Measurements from ENCODE around the gene MAP3K21. TPM values are rescaled to one million over a fixed set of nuclear protein-coding genes. Genes with fewer than 3 reads are reported as not detected.

Gene MAP3K21
- total RNA-seq, 1 donor from 2014 or later: 4.1 TPM

DNA sequence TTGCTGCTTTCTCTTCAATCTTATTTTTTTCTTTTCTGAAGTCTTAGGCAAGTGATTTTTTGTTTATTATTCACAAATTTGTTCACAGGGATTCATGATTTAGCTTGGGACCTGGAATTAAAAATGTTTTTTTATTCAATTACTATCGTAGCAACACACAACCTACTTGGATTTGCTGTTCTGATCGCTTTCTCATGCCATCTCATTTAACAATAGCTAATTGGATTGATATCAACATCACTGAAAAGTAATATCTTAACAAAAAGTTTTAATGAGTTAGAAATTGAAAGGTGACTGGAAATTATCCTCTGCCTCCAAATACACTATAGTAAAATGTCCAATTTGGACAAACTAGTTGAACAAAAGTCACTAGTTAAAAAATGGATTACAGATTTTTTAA, 32.4 kb downstream of the MAP3K21 start:
- no peak for DNase-seq

DNA sequence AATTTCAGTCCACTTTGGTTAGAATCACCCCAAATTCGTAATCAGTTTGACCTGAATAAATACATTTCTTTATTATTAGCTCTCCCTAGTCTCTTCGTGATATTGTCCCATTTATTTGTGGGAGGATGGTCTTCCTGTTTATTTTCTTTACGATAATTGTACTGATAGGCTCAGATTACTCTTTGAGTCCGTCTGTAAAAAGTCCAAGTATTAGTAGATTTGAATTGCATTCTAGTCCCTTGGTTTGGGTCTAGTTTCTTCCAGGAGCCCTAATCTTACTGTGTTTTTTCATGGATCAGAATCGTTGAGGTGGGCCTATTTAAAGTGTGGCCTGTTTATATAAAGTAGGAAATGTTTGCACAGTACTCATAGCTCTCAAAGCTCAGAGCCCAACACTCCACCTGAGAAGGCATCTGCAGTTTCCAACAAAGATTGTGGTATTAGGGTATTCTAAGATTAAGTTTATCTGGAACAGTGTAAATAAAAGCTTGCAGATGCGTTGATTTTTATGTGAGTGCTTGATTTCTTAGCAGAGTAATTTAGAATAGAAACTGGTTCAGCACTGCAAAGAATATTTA, 33.1 kb downstream of the MAP3K21 start:
- DNase-seq: no peak

DNA sequence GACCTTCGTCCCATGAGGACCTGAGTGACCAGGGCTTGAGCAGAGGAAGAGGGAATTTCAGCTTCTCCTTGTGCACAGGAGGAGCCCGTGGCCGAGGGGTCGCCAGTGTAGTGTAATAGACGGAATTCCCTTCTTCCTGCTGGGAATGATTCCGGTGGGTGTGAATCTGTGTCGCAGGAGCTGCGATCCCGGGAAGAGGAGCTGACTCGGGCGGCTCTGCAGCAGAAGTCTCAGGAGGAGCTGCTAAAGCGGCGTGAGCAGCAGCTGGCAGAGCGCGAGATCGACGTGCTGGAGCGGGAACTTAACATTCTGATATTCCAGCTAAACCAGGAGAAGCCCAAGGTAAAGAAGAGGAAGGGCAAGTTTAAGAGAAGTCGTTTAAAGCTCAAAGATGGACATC, 34.4 kb downstream of the MAP3K21 start:
- DNase-seq: no peak

DNA sequence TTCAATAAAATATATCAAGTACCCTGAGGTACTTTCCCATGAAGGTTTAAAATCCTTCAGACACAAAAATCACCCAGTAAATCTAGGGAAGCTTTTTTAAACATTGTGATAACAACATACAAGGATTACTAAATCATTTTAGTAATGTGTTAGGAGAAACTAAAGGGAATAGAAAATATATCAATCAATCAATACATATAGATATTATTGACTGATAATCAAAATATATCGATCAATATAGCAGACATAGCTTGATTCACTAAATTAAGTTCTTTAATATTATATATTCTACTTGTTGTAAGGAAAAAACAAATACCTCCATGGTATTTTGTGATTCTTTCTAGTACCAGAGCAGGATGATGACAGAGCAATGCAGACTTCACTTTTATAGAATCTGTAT, 35.2 kb downstream of the MAP3K21 start:
- no peak for DNase-seq

DNA sequence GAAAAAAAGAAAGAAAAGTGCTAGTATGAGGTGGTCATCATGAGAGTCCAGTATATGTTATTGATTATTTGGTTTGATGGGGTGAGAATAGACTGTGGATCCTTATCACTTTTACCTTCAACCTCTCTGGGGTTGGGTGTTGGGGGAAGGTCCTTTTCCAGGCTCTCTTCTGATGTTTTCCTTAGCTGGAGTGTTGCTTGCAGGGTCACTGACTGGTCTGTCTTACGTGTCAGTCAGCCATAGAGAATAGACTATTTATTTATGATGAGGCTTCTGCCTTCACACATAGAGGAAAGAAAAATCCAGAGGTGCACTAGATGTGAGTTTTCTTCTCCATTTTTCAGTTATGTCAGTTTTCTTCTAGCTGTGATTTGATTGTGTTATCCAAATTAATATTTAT, 36.5 kb downstream of the MAP3K21 start:
- no peak for DNase-seq

DNA sequence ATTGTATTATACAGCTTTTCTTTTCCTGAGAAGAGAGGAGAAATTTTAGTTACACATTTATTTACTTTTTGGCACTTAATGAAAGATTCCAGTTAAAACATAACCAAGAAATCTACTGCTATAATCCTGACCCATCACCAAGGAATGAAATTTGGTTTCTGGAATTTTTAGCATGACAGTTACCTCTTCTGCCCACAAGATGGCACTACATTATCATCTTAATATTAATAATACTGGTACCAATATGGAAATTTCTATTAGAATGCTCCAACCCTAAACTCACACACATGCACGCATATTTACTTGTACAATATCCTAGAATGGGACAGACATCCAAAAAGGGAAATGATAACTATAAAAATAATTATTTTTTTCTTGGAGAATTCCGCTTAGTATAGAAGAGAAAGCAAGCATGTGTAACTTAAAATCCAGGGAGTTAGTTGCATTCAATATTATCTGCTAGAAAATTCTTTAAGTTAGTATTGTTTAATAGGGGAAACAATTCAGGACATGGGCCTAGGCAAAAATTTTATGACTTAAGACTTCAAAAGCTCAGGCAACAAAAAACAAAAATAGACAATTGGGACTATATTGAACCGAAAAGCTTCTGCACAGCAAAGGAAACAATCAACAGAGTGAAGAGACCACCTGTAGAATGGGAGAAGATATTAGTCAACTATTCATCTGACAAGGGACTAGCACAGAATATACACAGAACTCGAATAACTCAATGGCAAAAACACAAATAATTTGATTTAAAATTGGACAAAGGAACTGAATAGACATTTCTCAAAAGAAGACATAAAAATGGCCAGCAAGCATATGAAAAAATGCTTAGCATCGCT, 37.4 kb downstream of the MAP3K21 start:
- no peak for DNase-seq

DNA sequence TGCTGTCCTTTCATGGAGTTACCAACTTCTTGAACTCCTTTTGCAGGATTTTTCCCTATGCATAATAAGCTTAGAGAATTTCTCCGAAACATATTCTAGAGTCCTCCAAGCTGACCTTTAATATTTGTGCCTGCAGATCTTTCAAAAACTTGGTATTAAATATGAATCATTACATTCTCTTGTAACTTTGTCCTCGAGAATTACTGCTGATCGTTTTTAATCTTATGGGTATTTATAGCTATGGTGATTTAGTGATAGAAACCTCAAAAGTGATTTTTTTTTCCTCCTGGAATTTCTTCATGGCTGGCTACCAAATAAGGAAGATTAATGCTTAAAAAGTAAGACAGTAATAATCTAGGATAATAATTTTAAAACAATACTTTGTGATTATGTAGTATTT, 39.1 kb downstream of the MAP3K21 start:
- DNase-seq: no peak

DNA sequence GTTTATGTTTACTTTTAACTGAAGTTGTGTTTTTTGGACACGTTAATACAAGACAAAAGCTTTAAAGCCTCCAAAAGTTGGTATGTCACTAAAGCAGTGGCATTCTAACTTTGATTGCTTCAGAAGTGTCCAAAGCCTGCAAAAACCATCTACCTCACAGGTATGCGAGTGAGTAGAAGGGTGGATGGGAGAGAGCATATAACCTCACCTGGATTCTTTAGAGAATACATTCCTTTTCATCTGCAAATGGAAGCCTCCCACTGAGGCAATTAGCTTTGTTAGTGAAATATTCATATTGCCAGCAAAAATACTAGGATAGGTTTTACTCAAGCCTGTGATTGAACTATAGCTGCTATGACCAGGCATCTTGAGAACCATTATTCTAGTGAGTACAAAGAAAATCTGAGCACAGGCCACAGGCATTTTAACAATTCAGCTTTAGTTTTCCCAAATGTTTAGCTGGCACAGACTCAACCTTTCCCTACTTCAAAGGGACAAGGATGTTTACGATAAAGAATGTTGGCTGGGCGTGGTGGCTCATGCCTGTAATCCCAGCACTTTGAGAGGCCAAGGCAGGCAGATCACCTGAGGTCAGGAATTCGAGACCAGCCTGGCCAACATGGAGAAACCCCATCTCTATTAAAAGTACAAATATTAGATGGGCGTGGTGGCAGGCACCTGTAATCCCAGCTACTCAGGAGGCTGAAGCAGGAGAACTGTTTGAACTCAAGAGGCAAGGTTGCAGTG, 39.7 kb downstream of the MAP3K21 start:
- no peak for DNase-seq

DNA sequence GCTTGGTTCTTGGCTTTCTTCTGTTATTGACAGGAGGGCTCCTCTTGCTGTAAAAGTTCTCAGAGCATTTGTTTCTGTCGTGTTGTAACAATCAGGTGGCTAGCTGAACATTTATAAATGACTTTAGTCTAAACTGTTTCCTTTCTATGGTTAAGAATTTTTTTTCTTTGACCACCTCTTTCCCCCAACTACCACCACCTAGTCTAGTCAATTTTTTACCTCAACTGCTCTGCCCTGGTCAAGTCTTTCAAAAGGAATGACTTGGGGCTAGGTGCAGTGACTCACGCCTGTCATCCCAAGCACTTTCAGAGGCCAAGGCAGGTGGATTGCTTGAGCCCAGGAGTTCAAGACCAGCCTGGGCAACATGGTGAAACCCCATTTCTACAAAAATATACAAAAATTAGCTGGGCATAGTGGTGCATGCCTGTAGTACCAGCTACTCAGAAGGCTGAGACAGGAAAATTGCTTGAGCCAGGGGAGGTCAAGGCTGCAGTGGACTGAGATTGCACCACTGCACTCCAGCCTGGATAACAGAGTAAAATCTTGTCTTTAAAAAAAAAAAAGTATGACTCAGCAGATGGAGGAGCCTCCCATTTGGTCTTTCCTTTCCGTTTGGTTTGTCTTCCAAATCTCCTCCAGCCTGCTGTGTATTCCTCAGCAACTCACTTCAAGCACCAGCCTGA, 40.7 kb downstream of the MAP3K21 start:
- DNase-seq: no peak

DNA sequence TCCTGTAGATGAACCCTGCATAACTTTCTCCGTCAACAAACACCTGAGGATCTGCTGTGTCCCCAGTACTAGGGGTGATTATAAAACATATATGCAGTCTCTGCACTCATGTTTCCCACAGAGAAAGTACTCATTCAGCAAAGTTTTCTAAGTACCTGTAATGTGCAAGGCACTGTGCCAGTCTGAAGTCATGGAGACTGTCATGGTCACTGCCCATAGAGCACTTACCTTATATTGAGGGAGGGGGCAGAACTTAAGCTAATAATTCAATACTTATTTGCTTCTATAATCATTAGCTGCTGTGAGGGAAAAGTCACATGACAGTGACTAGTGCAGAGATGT, 41.2 kb downstream of the MAP3K21 start:
- no peak for DNase-seq

DNA sequence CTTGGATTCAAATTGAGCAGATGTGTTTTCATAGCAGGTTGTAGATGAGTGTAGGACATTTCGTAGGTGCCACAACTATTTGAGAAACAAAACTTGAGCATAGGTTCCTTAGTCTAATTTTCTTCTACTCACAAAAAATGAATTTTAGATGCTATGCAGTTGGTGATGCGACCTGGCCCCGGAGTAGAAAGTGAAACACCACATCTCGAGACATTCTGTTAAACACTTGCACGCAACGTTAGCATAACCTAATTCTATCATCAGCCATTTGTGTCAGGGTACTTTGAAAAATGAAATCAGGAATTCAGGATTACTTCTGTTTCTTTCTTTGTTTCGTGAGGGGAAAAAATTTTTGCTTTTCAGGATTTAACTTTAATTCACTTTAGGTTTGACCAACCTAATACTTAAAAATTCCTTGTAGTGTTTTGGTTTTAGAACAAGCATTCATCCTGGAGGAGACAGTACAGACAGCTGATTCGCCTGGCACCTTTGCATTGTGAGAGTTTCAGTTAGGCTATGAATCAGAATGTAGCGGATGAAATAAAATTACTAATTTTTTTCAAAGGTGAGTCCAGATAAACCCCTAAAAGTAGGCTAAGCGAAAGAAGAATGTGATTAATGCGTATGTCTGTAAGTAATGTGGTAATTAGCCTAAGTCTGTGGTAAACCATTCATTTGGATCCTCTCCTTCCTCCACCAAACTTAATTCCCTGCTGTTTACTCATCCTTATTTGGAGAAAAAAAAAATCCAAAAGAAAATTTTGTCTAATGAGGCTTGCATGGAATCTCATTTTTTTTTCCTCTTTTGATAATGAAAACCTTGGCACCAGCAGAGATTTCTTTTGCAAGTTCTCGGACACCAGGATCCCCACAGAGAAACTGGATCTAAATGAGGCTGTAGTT, 44.9 kb downstream of the MAP3K21 start:
- no peak for DNase-seq

DNA sequence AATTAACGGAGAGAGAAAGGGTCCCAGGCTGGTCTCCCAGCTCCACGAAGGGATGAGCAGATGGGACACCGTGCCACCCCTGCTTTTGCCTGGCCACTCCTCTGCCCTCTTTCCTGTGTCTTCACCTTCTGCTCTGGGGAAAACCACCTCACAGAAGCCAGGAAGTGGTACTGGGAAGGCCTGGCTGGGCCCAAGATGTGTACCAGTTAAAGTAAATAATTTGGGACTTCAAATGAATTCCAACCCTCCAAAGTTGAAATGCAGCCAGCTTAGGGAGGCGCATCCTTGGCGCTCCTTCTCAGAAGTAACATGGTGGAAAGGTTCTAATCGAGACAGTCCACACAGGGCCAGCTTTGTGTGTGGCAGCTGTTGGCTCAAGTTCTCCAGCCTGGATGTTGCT, 45.7 kb downstream of the MAP3K21 start:
- DNase-seq: no peak

DNA sequence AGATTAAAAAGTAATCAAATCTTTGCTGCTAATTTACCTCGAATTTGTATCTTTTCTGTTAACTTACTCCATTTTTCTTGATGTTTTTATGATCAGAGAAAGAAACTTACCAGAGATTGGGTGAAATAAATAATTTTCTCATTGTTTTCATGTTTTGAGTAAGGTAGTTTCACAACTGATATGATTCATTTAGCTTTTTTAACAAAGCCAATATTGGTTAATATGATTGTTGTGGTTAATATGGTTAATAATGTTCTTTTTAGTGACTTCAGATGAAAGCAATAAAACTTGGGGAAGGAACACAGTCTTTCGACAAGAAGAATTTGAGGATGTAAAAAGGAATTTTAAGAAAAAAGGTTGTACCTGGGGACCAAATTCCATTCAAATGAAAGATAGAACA, 48.1 kb downstream of the MAP3K21 start:
- no peak for DNase-seq

DNA sequence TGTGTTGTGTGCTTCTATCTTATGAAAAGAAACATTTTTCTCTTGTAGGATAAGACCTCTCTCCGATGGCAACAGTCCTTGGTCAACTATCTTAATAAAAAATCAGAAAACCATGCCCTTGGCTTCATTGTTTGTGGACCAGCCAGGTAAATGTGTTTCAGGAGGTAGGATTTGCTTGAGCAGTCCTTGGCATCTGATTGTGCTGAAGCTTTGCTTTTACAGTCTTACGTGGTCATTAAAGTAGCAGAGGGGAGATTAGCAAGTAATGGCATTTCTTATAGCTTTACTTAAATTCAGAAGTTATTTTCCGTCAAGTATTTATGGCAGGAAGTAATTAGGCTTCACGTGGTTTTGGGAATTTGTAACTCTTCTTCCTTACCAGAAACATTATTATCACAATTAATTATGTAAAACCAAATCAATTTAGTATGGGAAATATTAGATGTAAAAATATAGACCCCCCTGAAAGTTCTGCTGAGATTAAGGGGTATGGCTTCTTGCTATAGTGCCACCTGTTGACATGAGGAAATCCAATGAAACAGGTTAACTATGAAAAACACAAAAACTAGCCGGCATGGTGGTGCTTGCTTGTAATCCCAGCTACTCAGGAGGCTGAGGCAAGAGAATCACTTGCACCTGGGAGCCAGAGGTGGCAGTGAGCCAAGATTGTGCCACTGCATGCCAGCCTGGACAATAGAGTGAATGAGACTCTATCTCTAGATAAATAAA, 49.0 kb downstream of the MAP3K21 start:
- DNase-seq: no peak

DNA sequence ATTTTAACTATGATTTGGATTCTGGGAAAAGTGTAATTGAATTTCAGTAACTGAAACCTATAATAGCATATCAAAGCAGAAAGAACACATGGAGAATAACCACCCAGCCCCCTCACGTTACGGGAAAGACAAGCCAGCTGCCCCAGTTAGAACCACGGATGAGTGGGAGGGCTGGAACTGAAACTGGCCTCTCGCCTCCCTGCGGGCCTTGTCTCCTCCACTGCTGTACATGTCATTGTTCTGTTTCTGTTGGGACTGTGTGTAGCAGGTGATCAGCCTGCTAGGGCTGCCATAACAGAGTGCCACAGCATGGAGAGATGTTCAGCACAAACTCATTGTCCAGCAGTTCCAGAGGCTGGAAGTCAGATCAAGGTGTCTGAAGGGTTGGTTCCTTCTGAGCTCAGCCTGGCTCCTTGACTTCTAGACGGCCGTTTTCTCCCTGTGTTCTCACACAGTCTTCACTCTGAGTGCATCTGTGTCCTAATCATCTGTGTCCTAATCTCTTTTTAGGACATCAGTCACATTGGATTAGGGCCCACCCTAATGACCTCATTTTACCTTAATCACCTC, 52.4 kb downstream of the MAP3K21 start:
- no peak for DNase-seq

DNA sequence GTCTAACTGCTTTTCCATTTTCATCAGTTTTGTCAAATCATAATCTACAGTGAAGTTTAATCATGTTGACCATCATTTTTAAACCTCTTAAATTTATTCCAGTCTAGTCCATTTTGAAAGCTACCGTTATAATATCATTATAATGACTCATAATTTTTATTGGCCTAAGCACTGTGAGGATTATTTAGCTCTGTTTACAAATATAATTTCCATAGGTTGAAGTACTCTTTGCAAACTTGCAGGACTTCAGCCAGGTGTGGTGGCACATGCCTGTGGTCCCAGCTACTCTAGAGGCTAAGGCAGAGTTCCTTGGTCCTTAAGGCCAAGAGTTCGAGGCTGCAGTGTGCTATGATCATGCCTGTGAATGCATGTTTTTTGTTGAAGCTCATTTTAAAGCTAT, 54.3 kb downstream of the MAP3K21 start:
- DNase-seq: no peak

DNA sequence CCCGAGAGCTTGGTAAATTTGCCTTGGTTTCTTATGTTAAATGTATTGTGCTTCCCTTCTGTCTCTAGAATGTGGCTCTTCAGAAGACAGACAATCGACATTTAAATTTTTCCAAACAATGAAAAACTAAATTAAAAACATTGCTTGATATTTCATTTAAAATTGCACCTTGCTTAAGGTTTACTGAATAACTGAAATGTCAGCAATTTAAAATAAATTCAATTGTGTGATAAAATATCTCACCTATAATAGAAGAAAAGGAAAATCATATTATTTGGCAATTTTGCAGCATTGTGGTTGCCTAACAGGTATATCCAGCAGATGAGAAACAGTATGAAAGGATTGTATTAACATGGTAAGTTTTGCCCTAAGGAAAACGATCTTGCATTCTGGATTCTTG, 56.5 kb downstream of the MAP3K21 start:
- no peak for DNase-seq

DNA sequence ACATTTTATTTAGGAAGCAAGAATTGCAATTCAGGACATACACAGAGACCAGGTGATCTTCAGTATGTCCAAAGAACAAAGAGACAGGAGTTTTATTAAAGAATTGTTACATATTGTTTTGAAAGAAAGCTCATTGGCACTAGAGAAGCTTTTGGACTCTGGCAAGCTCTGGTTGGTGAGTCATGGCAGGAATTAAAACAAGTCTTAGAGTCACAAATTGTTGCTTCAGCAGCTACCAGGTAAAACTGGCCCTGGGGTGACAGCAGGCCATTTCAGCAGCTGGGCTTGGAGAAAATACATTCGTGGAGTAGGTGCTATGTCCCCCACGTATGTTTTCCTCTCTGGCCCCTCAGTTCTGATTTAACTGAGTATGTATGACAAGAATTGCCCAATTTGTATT, 58.8 kb downstream of the MAP3K21 start:
- no peak for DNase-seq

DNA sequence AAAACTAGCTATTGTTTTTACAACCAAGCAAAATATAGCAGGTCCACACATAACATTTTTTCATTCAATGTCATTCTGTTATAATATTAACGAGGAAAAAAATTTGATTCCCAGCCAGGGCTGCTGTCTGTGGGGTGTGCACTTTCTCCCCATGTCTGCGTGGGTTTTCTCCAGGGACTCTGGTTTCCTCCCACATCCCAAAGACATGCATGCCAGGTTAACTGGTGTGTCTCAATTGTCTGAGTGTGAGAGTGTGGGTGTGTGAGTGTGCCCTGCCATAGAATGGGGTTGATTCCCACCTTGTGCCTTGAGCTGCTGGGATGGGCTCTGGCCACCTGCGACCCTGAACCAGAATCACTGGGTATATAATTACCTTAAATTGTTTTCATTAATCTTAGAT, 60.1 kb downstream of the MAP3K21 start:
- DNase-seq: no peak

DNA sequence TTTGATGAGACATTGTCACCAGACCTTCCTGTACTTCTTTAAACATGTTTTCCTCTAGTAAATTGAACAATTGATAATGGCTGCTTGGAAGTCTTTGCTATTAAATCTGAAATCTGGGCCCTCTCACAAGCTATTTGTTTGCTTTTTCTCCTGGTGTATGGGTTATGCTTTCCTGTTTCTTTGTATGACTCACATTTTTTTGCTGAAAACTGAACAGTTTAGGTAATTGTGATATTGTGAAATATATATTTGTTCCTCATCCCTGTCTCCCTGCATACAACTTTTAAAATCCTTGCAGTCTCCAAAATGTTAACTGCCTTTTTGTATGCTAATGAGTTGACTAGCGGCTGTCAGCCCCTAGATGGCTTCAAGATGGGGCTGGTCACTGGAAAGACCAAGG, 61.6 kb downstream of the MAP3K21 start:
- no peak for DNase-seq

DNA sequence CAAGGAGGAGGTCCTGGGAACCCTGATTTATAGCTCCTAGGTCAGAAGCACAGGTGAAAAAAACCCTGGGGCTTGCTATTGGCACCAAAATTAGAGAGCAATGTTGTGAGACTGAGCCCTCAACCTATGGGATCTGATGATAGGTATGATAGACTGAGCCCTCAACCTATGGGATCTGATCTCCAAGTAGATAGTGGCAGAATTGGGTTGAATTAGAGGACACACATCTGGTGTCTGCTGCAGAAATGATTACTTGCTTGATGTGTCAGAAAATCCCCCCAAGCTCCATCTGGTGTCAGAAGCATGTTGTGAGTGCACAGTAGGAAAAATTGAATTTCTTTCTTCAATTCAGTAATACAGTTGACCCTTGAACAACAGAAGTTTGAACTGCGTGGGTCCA, 62.4 kb downstream of the MAP3K21 start:
- no peak for DNase-seq

Measured in occipital lobe (tissue), 2 donors.